Measurements from ENCODE around the gene TIMM50. TPM values are rescaled to one million over a fixed set of nuclear protein-coding genes. Genes with fewer than 3 reads are reported as not detected.
A peak's percentile ranks its signal among the peaks of the same experiment; 100 is the strongest.

Gene TIMM50
- total RNA-seq, 2 donors from 2014 or later = 30.4 to 50.8 TPM

GRCh38 chr19:39539518-39540332, 59.1 kb downstream of the TIMM50 start, which contains the start of gene EID2:
EID2 (minus strand) TSS chr19:39540161; CDS start chr19:39540079, 82 bp downstream.
- intact Hi-C loops (cut with DNase I) = loop anchor here (10.0 kb wide), 2 partner anchors 65 to 95 kb away; partner anchors contain the start of gene SUPT5H
- no peaks in the 10 kb centered on the region for H3K36me3 ChIP-seq (replicated peaks in 1 of 2; ENCODE audit: insufficient read depth in 1 of 2, low read depth in 2 of 2)
- DNase-seq = peak; percentile 95 to 98 (median 96)
- H3K4me3 ChIP-seq = peak within 1 kb of the TSS; percentile 44 to 82
- peak; percentile 71 to 95 (median 90) for TF ChIP-seq CTCF (IDR thresholded peaks at IDR 0.05)
- TF ChIP-seq POLR2A (IDR thresholded peaks at IDR 0.05) = peak; percentile 70 to 85 (median 83)
- no peaks in the 10 kb centered on the region for H3K9me3 ChIP-seq
- H3K27me3 ChIP-seq = no peaks in the 10 kb centered on the region
- peaks cover 13% of the 10 kb centered on the region for H3K4me1 ChIP-seq
- ATAC-seq = peak; percentile 99
- H3K27ac ChIP-seq = peak within 1 kb of the TSS; percentile 91 to 97 (median 93)
- WGBS, 2 donors = 0 to 1% methylated on average over 2 to 84 of the region's 84 CpGs

GRCh38 chr19:39540333-39540673, 59.7 kb downstream of the TIMM50 start:
- peaks cover 13% of the 10 kb centered on the region for H3K4me1 ChIP-seq
- 1 to 2% methylated on average over 10 of the region's 10 CpGs for WGBS, 2 donors
- H3K27ac ChIP-seq = peak overlapping the region in 3 of 4 donors; percentile 91 to 97 (median 94)
- TF ChIP-seq CTCF (IDR thresholded peaks at IDR 0.05) (peak in 1 of 7 experiments; percentile 6), POLR2A (IDR thresholded peaks at IDR 0.05) (no peak)
- H3K9me3 ChIP-seq = no peaks in the 10 kb centered on the region
- no peak overlapping the region for H3K4me3 ChIP-seq
- H3K27me3 ChIP-seq = no peaks in the 10 kb centered on the region
- ATAC-seq (no peak), DNase-seq (no peak)
- intact Hi-C loops (cut with DNase I) = no loop called here
- no peaks in the 10 kb centered on the region for H3K36me3 ChIP-seq (replicated peaks in 1 of 2; ENCODE audit: insufficient read depth in 1 of 2, low read depth in 2 of 2)

Other genes starting within 250 kb of the TIMM50 start
- not detected for gene IFNL3, start 235.8 kb upstream of the TIMM50 start, total RNA-seq
- gene IFNL4, start 232.0 kb upstream of the TIMM50 start, total RNA-seq = not detected
- gene IFNL2, start 212.4 kb upstream of the TIMM50 start, total RNA-seq = not detected
- gene IFNL1, start 184.4 kb upstream of the TIMM50 start, total RNA-seq = not detected
- 1 to 10 TPM; 2.0 to 5.7 TPM for gene LRFN1, start 160.0 kb upstream of the TIMM50 start, total RNA-seq
- 1 to 10 TPM; 1.3 to 6.0 TPM for gene GMFG, start 144.8 kb upstream of the TIMM50 start, total RNA-seq
- 10 to 100 TPM; 41.5 to 77.8 TPM for gene SAMD4B, start 138.4 kb upstream of the TIMM50 start, total RNA-seq
- 10 to 100 TPM; 16.9 to 49.8 TPM for gene PAF1, start 89.7 kb upstream of the TIMM50 start, total RNA-seq
- gene MED29, start 89.5 kb upstream of the TIMM50 start, total RNA-seq = 10 to 100 TPM; 23.1 to 40.9 TPM
- gene ZFP36, start 74.0 kb upstream of the TIMM50 start, total RNA-seq = 100 to 1,000 TPM in 1 of 2 donors, 10 to 100 TPM in 1; 55.8 to 108 TPM
- 10 to 100 TPM in 1 of 2 donors, 1 to 10 TPM in 1; 6.7 to 13.2 TPM for gene PLEKHG2, start 68.2 kb upstream of the TIMM50 start, total RNA-seq
- gene RPS16, start 44.9 kb upstream of the TIMM50 start, total RNA-seq = 1,000 to 10,000 TPM in 1 of 2 donors, 100 to 1,000 TPM in 1; 573 to 1,475 TPM
- 10 to 100 TPM; 82.0 to 90.3 TPM for gene SUPT5H, start 35.3 kb upstream of the TIMM50 start, total RNA-seq
- gene DLL3, start 18.1 kb downstream of the TIMM50 start, total RNA-seq = not detected
- not detected for gene SELENOV, start 34.3 kb downstream of the TIMM50 start, total RNA-seq
- gene EID2B, start 52.0 kb downstream of the TIMM50 start, total RNA-seq = 1 to 10 TPM; 2.0 to 3.9 TPM
- 10 to 100 TPM in 1 of 2 donors, 1 to 10 TPM in 1; 7.3 to 13.5 TPM for gene EID2, start 59.3 kb downstream of the TIMM50 start, total RNA-seq
- not detected for gene LGALS13, start 121.7 kb downstream of the TIMM50 start, total RNA-seq
- not detected for gene LGALS16, start 175.1 kb downstream of the TIMM50 start, total RNA-seq
- gene LGALS14, start 223.6 kb downstream of the TIMM50 start, total RNA-seq = not detected

All from body of pancreas (tissue), 4 donors.